ENCODE measurements around the gene SHC3.

Gene SHC3

GRCh38 chr9:89187541-89187940, 8.9 kb upstream of the SHC3 start:
- FAIRE-seq (no peak), DNase-seq (ENCODE audit: extremely low spot score, insufficient read length, low read depth) (no peak)

- DNase-seq (ENCODE audit: extremely low spot score, insufficient read length, low read depth) (no peak), FAIRE-seq (no peak)
Measured at GRCh38 chr9:89186960-89187359, 8.3 kb upstream of the SHC3 start.

- DNase-seq (ENCODE audit: extremely low spot score, insufficient read length, low read depth) (no peak), FAIRE-seq (no peak)
Measured at GRCh38 chr9:89185980-89186379, 7.4 kb upstream of the SHC3 start.

- DNase-seq (ENCODE audit: extremely low spot score, insufficient read length, low read depth) = no peak
- no peak for FAIRE-seq
Measured at GRCh38 chr9:89183146-89183545, 4.5 kb upstream of the SHC3 start.

GRCh38 chr9:89182369-89182768, 3.8 kb upstream of the SHC3 start:
- FAIRE-seq (no peak), DNase-seq (ENCODE audit: extremely low spot score, insufficient read length, low read depth) (no peak)

GRCh38 chr9:89179895-89180734, 1.5 kb upstream of the SHC3 start:
- no peak for FAIRE-seq
- DNase-seq (ENCODE audit: extremely low spot score, insufficient read length, low read depth) = no peak

GRCh38 chr9:89179540-89179894, 899 bp upstream of the SHC3 start:
- no peak for FAIRE-seq
- DNase-seq (ENCODE audit: extremely low spot score, insufficient read length, low read depth) = no peak

- DNase-seq (ENCODE audit: extremely low spot score, insufficient read length, low read depth) (no peak), FAIRE-seq (no peak)
Measured at GRCh38 chr9:89178830-89179539, 367 bp upstream of the SHC3 start.

- FAIRE-seq = no peak
- DNase-seq (ENCODE audit: extremely low spot score, insufficient read length, low read depth) = no peak
Measured at GRCh38 chr9:89177012-89177943, 1.3 kb downstream of the SHC3 start.

- FAIRE-seq = no peak
- no peak for DNase-seq (ENCODE audit: extremely low spot score, insufficient read length, low read depth)
Measured at GRCh38 chr9:89175828-89176261, 2.8 kb downstream of the SHC3 start.

GRCh38 chr9:89174291-89174690, 4.3 kb downstream of the SHC3 start:
- FAIRE-seq = no peak
- DNase-seq (ENCODE audit: extremely low spot score, insufficient read length, low read depth) = no peak

- FAIRE-seq = no peak
- no peak for DNase-seq (ENCODE audit: extremely low spot score, insufficient read length, low read depth)
Measured at GRCh38 chr9:89173072-89173471, 5.5 kb downstream of the SHC3 start.

- no peak for FAIRE-seq
Measured at GRCh38 chr9:89172398-89172797, 6.2 kb downstream of the SHC3 start.

GRCh38 chr9:89171693-89172092, 6.9 kb downstream of the SHC3 start:
- DNase-seq (ENCODE audit: extremely low spot score, insufficient read length, low read depth) = no peak
- FAIRE-seq = no peak

More at GRCh38 chr9:89172398-89172797, 6.2 kb downstream of the SHC3 start:
- DNase-seq (ENCODE audit: extremely low spot score, insufficient read length, low read depth) = no peak

- no peak for FAIRE-seq
Measured at GRCh38 chr9:89171231-89171630, 7.4 kb downstream of the SHC3 start.

GRCh38 chr9:89168901-89169813, 9.5 kb downstream of the SHC3 start:
- DNase-seq (ENCODE audit: extremely low spot score, insufficient read length, low read depth) = no peak
- no peak for FAIRE-seq

More at GRCh38 chr9:89171231-89171630, 7.4 kb downstream of the SHC3 start:
- no peak for DNase-seq (ENCODE audit: extremely low spot score, insufficient read length, low read depth)

- FAIRE-seq (no peak), DNase-seq (ENCODE audit: extremely low spot score, insufficient read length, low read depth) (no peak)
Measured at GRCh38 chr9:89167788-89168187, 10.8 kb downstream of the SHC3 start.

- no peak for FAIRE-seq
Measured at GRCh38 chr9:89166852-89167251, 11.8 kb downstream of the SHC3 start.

GRCh38 chr9:89165880-89166279, 12.7 kb downstream of the SHC3 start:
- FAIRE-seq (no peak), DNase-seq (ENCODE audit: extremely low spot score, insufficient read length, low read depth) (no peak)

More at GRCh38 chr9:89166852-89167251, 11.8 kb downstream of the SHC3 start:
- DNase-seq (ENCODE audit: extremely low spot score, insufficient read length, low read depth) = no peak

Data from GM18507 (cell line).